ENCODE data around the gene GSK3B.

GSK3B gene

GRCh38 chr3:119885746-119886530, 208.3 kb downstream of the GSK3B start:
- Histone ChIP-seq H3K79me2 (ENCODE audit: low read length) (no peaks in the 10 kb centered on the region), H3K4me3 (ENCODE audit: low read length) (no peak overlapping the region), H3K27ac (ENCODE audit: low read length) (no peak overlapping the region), H3K27me3 (replicated peaks; ENCODE audit: insufficient read depth, low read length) (no peaks in the 10 kb centered on the region), H3K36me3 (replicated peaks; ENCODE audit: insufficient read depth, low read length) (no peaks in the 10 kb centered on the region), H3F3A (ENCODE audit: insufficient read depth, low read length) (no peaks in the 10 kb centered on the region), H3K4me2 (ENCODE audit: low read depth, low read length) (no peak overlapping the region), H3K9me3 (replicated peaks; ENCODE audit: insufficient read depth, low read length) (no peaks in the 10 kb centered on the region), H3K9me2 (replicated peaks; ENCODE audit: insufficient read depth, low read length) (no peaks in the 10 kb centered on the region), H4K20me1 (ENCODE audit: insufficient read depth, low read length) (no peaks in the 10 kb centered on the region), H3K9ac (ENCODE audit: low read length) (no peak overlapping the region), H2AFZ (ENCODE audit: low read length) (no peak overlapping the region), H3K4me1 (ENCODE audit: low read length) (no peaks in the 10 kb centered on the region)
- TF ChIP-seq EZH2phosphoT487 (IDR thresholded peaks at IDR 0.05; ENCODE audit: low read length): no peak
- no peak for TF ChIP-seq EZH2 (optimal IDR thresholded peaks at IDR 0.05; ENCODE audit: low read depth, low read length)
- TF ChIP-seq CTCF (IDR thresholded peaks at IDR 0.05; ENCODE audit: low read length): no peak
- DNase-seq: no peak

GRCh38 chr3:119884161-119884557, 210.1 kb downstream of the GSK3B start:
- no peak overlapping the region for H3K27ac ChIP-seq (ENCODE audit: low read length)
- no peaks in the 10 kb centered on the region for H3K9me3 ChIP-seq (replicated peaks; ENCODE audit: insufficient read depth, low read length)
- no peak overlapping the region for H3K4me3 ChIP-seq (ENCODE audit: low read length)
- no peaks in the 10 kb centered on the region for H3K36me3 ChIP-seq (replicated peaks; ENCODE audit: insufficient read depth, low read length)
- no peaks in the 10 kb centered on the region for H3K9me2 ChIP-seq (replicated peaks; ENCODE audit: insufficient read depth, low read length)
- no peaks in the 10 kb centered on the region for H3F3A ChIP-seq (ENCODE audit: insufficient read depth, low read length)
- no peaks in the 10 kb centered on the region for H3K4me1 ChIP-seq (ENCODE audit: low read length)
- no peaks in the 10 kb centered on the region for H3K79me2 ChIP-seq (ENCODE audit: low read length)
- no peak overlapping the region for H3K9ac ChIP-seq (ENCODE audit: low read length)
- H3K4me2 ChIP-seq (ENCODE audit: low read depth, low read length): no peak overlapping the region
- TF ChIP-seq CTCF (IDR thresholded peaks at IDR 0.05; ENCODE audit: low read length) (no peak), EZH2 (optimal IDR thresholded peaks at IDR 0.05; ENCODE audit: low read depth, low read length) (no peak), EZH2phosphoT487 (IDR thresholded peaks at IDR 0.05; ENCODE audit: low read length) (no peak)
- no peak overlapping the region for H2AFZ ChIP-seq (ENCODE audit: low read length)
- H4K20me1 ChIP-seq (ENCODE audit: insufficient read depth, low read length): no peaks in the 10 kb centered on the region
- no peaks in the 10 kb centered on the region for H3K27me3 ChIP-seq (replicated peaks; ENCODE audit: insufficient read depth, low read length)
- no peak for DNase-seq

GRCh38 chr3:119883461-119884160, 210.6 kb downstream of the GSK3B start:
- no peak for DNase-seq
- Histone ChIP-seq H2AFZ (ENCODE audit: low read length) (no peak overlapping the region), H3K9me3 (replicated peaks; ENCODE audit: insufficient read depth, low read length) (no peaks in the 10 kb centered on the region), H3K9ac (ENCODE audit: low read length) (no peak overlapping the region), H3K9me2 (replicated peaks; ENCODE audit: insufficient read depth, low read length) (no peaks in the 10 kb centered on the region), H3F3A (ENCODE audit: insufficient read depth, low read length) (no peaks in the 10 kb centered on the region), H3K4me1 (ENCODE audit: low read length) (no peaks in the 10 kb centered on the region), H3K4me3 (ENCODE audit: low read length) (no peak overlapping the region), H4K20me1 (ENCODE audit: insufficient read depth, low read length) (no peaks in the 10 kb centered on the region), H3K36me3 (replicated peaks; ENCODE audit: insufficient read depth, low read length) (no peaks in the 10 kb centered on the region), H3K27me3 (replicated peaks; ENCODE audit: insufficient read depth, low read length) (no peaks in the 10 kb centered on the region), H3K27ac (ENCODE audit: low read length) (no peak overlapping the region), H3K4me2 (ENCODE audit: low read depth, low read length) (no peak overlapping the region), H3K79me2 (ENCODE audit: low read length) (no peaks in the 10 kb centered on the region)
- TF ChIP-seq EZH2 (optimal IDR thresholded peaks at IDR 0.05; ENCODE audit: low read depth, low read length): no peak
- TF ChIP-seq EZH2phosphoT487 (IDR thresholded peaks at IDR 0.05; ENCODE audit: low read length): no peak
- no peak for TF ChIP-seq CTCF (IDR thresholded peaks at IDR 0.05; ENCODE audit: low read length)
